SK-N-SH treated with all-trans-retinoic acid at 6 μM for 48 hours (cell line): Measurements from ENCODE around the gene ALDH1B1.

Experiments
- ATAC-seq: fragments of 200-7000 bp; cut with Tn5 transposase; 3 replicates; pipeline ENCODE4 v1.9.1; 2020; ENCODE audit warnings: mild to moderate bottlenecking, moderate library complexity
- ARNTL ChIP-seq: fragments of 450-650 bp; formaldehyde crosslinking; IDR thresholded peaks from 2 replicates; pipeline ENCODE4 v1.5.0; 2020; ENCODE audit warnings: low read depth, mild to moderate bottlenecking, moderate library complexity, borderline replicate concordance
- CREB5 ChIP-seq: fragments of 250-450 bp; sonication (Bioruptor Pico); IDR thresholded peaks from 2 replicates; pipeline ENCODE4 v1.5.1; 2020; ENCODE audit warnings: low read depth, mild to moderate bottlenecking, moderate library complexity
- CSDC2 ChIP-seq: fragments of 250-450 bp; sonication (Bioruptor Pico); IDR thresholded peaks from 2 replicates; pipeline ENCODE4 v1.5.0; 2020; ENCODE audit warnings: mild to moderate bottlenecking, moderate library complexity
- CSRNP3 ChIP-seq: fragments of 250-450 bp; sonication (Bioruptor Pico); IDR thresholded peaks from 2 replicates; pipeline ENCODE4 v1.5.1; 2021; ENCODE audit warnings: mild to moderate bottlenecking, moderate library complexity
- ESRRG ChIP-seq: fragments of 250-450 bp; sonication (Bioruptor Pico); IDR thresholded peaks from 2 replicates; pipeline ENCODE4 v1.6.1; 2021; ENCODE audit warnings: mild to moderate bottlenecking
- GLIS3 ChIP-seq: fragments of 250-450 bp; sonication (Bioruptor Pico); IDR thresholded peaks from 2 replicates; pipeline ENCODE4 v1.5.0; 2020; ENCODE audit warnings: mild to moderate bottlenecking, moderate library complexity
- PATZ1 ChIP-seq: fragments of 250-450 bp; sonication (Bioruptor Pico); IDR thresholded peaks from 2 replicates; pipeline ENCODE4 v1.8.0; 2020; ENCODE audit warnings: mild to moderate bottlenecking, moderate library complexity, borderline replicate concordance
- PPARA ChIP-seq: fragments of 250-450 bp; sonication (Bioruptor Pico); IDR thresholded peaks from 2 replicates; pipeline ENCODE4 v1.5.0; 2020; ENCODE audit warnings: mild to moderate bottlenecking, borderline replicate concordance
- RARB ChIP-seq: fragments of 250-450 bp; sonication (Bioruptor Pico); IDR thresholded peaks from 2 replicates; pipeline ENCODE4 v1.8.0; 2021; ENCODE audit warnings: mild to moderate bottlenecking, moderate library complexity
- SNAI2 ChIP-seq: fragments of 250-450 bp; sonication (Bioruptor Pico); IDR thresholded peaks from 2 replicates; pipeline ENCODE4 v1.5.0; 2020; ENCODE audit warnings: mild to moderate bottlenecking, moderate library complexity
- TCF4 ChIP-seq: fragments of 250-450 bp; sonication (Bioruptor Pico); IDR thresholded peaks from 2 replicates; pipeline ENCODE4 v1.8.0; 2021; ENCODE audit warnings: mild to moderate bottlenecking, moderate library complexity, borderline replicate concordance
- ZC3H10 ChIP-seq: fragments of 250-450 bp; sonication (Bioruptor Pico); IDR thresholded peaks from 2 replicates; pipeline ENCODE4 v1.5.1; 2021; ENCODE audit warnings: mild to moderate bottlenecking, moderate library complexity
- ZFP30 ChIP-seq: fragments of 450-650 bp; formaldehyde crosslinking; IDR thresholded peaks from 2 replicates; pipeline ENCODE4 v1.5.0; 2022; ENCODE audit warnings: mild to moderate bottlenecking, moderate library complexity
- ZNF565 ChIP-seq: fragments of 450-650 bp; formaldehyde crosslinking; conservative IDR thresholded peaks from 2 replicates; pipeline ENCODE4 v1.5.0; 2020; ENCODE audit warnings: low read depth, mild to moderate bottlenecking, moderate library complexity
- ZNF70 ChIP-seq: fragments of 450-650 bp; formaldehyde crosslinking; IDR thresholded peaks from 2 replicates; pipeline ENCODE4 v1.5.0; 2020; ENCODE audit warnings: mild to moderate bottlenecking, moderate library complexity
- ZNF8 ChIP-seq: fragments of 450-650 bp; formaldehyde crosslinking; IDR thresholded peaks from 2 replicates; pipeline ENCODE4 v1.5.0; 2020; ENCODE audit warnings: mild to moderate bottlenecking, moderate library complexity
- TF ChIP-seq, protein P1 (sequence below): fragments of 250-450 bp; sonication (Bioruptor Pico); IDR thresholded peaks from 2 replicates; pipeline ENCODE4 v1.5.0; 2020; ENCODE audit warnings: mild to moderate bottlenecking, moderate library complexity
- TF ChIP-seq, protein P2 (sequence below): fragments of 250-450 bp; sonication (Bioruptor Pico); IDR thresholded peaks from 2 replicates; pipeline ENCODE4 v1.8.0; 2021; ENCODE audit warnings: low read depth, mild to moderate bottlenecking, moderate library complexity, borderline replicate concordance

Gene ALDH1B1

GRCh38 chr9:38423973-38424843, 31.7 kb downstream of the ALDH1B1 start, which contains the start of gene IGFBPL1:
Gene IGFBPL1, minus strand, starts transcription at chr9:38424454. Its CDS starts 30 bp downstream, at chr9:38424424.
- TF ChIP-seq, protein P1, sequence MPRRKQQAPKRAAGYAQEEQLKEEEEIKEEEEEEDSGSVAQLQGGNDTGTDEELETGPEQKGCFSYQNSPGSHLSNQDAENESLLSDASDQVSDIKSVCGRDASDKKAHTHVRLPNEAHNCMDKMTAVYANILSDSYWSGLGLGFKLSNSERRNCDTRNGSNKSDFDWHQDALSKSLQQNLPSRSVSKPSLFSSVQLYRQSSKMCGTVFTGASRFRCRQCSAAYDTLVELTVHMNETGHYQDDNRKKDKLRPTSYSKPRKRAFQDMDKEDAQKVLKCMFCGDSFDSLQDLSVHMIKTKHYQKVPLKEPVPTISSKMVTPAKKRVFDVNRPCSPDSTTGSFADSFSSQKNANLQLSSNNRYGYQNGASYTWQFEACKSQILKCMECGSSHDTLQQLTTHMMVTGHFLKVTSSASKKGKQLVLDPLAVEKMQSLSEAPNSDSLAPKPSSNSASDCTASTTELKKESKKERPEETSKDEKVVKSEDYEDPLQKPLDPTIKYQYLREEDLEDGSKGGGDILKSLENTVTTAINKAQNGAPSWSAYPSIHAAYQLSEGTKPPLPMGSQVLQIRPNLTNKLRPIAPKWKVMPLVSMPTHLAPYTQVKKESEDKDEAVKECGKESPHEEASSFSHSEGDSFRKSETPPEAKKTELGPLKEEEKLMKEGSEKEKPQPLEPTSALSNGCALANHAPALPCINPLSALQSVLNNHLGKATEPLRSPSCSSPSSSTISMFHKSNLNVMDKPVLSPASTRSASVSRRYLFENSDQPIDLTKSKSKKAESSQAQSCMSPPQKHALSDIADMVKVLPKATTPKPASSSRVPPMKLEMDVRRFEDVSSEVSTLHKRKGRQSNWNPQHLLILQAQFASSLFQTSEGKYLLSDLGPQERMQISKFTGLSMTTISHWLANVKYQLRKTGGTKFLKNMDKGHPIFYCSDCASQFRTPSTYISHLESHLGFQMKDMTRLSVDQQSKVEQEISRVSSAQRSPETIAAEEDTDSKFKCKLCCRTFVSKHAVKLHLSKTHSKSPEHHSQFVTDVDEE = 0 out of 2 replicates have a peak, but pooled peaks have one; percentile 14
- TF ChIP-seq CREB5 (no peak), ZC3H10 (no peak)
- peak; percentile 62 for ATAC-seq

- no peak for ATAC-seq
- TF ChIP-seq ZC3H10 = no peak
- no peak for TF ChIP-seq ZNF8 (CRISPR knock-in tag)
- TF ChIP-seq ZNF70 (CRISPR knock-in tag) = no peak
- no peak for TF ChIP-seq PPARA (CRISPR knock-in tag)
- TF ChIP-seq, protein P1 = no peak
- no peak for TF ChIP-seq CREB5
- TF ChIP-seq ZNF565 = no peak
- no peak for TF ChIP-seq ZFP30 (CRISPR knock-in tag)
- no peak for TF ChIP-seq TCF4
- no peak for TF ChIP-seq ARNTL
- no peak for TF ChIP-seq ESRRG (CRISPR knock-in tag)
- TF ChIP-seq SNAI2 (CRISPR knock-in tag) = no peak
These were observed 32.4 kb downstream of the ALDH1B1 start for GRCh38 chr9:38424918-38425317.

DNA sequence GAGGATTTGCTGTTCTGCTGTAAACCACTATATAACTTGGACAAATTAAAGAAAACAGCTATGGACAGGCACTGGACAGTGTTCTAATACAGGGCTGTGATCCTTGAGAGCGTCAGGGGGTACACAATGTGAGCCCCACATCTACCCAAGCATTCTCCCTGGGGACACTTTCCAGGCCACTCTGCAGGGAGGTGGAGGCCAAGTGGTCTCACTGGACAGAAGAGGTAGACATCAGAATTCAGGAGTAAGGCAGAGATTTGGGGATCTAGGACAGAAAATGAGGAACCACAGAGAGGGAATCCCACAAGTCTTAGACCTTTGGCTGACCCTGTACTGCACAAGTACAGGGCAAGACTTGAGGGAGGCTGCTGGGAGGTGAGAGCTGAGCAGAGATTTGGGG, 35.6 kb downstream of the ALDH1B1 start:
- no peak for ATAC-seq
- TF ChIP-seq ZNF8 (CRISPR knock-in tag) (no peak), CSRNP3 (CRISPR knock-in tag) (no peak), ARNTL (no peak), PATZ1 (CRISPR knock-in tag) (no peak), ESRRG (CRISPR knock-in tag) (no peak), RARB (CRISPR knock-in tag) (no peak), SNAI2 (CRISPR knock-in tag) (no peak), TCF4 (no peak), GLIS3 (CRISPR knock-in tag) (no peak), CSDC2 (CRISPR knock-in tag) (no peak), ZFP30 (CRISPR knock-in tag) (no peak)
- TF ChIP-seq, protein P2, sequence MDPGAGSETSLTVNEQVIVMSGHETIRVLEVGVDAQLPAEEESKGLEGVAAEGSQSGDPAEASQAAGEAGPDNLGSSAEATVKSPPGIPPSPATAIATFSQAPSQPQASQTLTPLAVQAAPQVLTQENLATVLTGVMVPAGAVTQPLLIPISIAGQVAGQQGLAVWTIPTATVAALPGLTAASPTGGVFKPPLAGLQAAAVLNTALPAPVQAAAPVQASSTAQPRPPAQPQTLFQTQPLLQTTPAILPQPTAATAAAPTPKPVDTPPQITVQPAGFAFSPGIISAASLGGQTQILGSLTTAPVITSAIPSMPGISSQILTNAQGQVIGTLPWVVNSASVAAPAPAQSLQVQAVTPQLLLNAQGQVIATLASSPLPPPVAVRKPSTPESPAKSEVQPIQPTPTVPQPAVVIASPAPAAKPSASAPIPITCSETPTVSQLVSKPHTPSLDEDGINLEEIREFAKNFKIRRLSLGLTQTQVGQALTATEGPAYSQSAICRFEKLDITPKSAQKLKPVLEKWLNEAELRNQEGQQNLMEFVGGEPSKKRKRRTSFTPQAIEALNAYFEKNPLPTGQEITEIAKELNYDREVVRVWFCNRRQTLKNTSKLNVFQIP (CRISPR knock-in tag) = no peak
- TF ChIP-seq, protein P1 = no peak
